ENCODE results near the gene ENPP6.

DNA sequence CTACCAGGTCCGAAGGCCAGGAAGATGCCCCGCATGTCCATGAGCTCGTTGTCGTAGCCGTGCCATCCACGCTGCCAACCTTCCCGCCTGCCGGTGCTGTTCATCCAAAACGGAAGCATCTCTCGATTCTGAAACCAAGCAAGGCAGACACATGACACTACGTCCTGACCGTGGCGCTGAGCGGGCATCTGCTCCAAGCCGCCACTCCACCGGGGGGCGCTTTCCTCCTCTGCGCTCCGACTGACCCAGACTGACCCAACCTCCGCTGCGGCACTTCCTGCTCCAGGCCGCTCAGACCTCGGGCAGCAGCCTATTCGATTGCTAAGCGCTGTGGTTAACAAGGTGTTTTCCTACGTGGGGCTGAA, 120.5 kb downstream of the ENPP6 start:
- TF ChIP-seq, protein P1, sequence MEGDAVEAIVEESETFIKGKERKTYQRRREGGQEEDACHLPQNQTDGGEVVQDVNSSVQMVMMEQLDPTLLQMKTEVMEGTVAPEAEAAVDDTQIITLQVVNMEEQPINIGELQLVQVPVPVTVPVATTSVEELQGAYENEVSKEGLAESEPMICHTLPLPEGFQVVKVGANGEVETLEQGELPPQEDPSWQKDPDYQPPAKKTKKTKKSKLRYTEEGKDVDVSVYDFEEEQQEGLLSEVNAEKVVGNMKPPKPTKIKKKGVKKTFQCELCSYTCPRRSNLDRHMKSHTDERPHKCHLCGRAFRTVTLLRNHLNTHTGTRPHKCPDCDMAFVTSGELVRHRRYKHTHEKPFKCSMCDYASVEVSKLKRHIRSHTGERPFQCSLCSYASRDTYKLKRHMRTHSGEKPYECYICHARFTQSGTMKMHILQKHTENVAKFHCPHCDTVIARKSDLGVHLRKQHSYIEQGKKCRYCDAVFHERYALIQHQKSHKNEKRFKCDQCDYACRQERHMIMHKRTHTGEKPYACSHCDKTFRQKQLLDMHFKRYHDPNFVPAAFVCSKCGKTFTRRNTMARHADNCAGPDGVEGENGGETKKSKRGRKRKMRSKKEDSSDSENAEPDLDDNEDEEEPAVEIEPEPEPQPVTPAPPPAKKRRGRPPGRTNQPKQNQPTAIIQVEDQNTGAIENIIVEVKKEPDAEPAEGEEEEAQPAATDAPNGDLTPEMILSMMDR (IDR thresholded peaks at IDR 0.05) = peak in 3 of 6 experiments; percentile 9 to 36 (median 13)
- no peak for TF ChIP-seq POLR2A (IDR thresholded peaks at IDR 0.05)
